Thoracic aorta (tissue), 2 donors: Measurements from ENCODE around the gene GRK1. TPM values are rescaled to one million over a fixed set of nuclear protein-coding genes. Genes with fewer than 3 reads are reported as not detected.

Source experiments
- ATAC-seq: fragments of 150-250 bp; one replicate; pipeline ENCODE4 v1.8.0; 2017; ENCODE audit warnings: low read depth; ENCODE audit not compliant: insufficient number of reproducible peaks, low FRiP score
- DNase-seq: peaks from one replicate; pipeline ENCODE4 v3.0.0-alpha.2; 2020; ENCODE audit warnings: low spot score
- H3K27ac ChIP-seq, 2 donors: fragments of 200-600 bp; sonication (generic); 1 replicate in 1 of 2; 2 replicates in 1 of 2; pipeline ENCODE4 v1.5.1; 2016; ENCODE audit warnings: mild to moderate bottlenecking in 2 of 2, moderate library complexity in 2 of 2
- H3K27me3 ChIP-seq: fragments of 200-600 bp; sonication (generic); replicated peaks from 2 replicates; pipeline ENCODE4 v1.6.0; 2016; ENCODE audit warnings: mild to moderate bottlenecking; ENCODE audit not compliant: insufficient read depth
- H3K36me3 ChIP-seq: fragments of 200-600 bp; sonication (generic); one replicate; pipeline ENCODE4 v1.5.1; 2016
- H3K4me1 ChIP-seq, 2 donors: fragments of 200-600 bp; sonication (generic); 1 replicate in 1 of 2; 2 replicates in 1 of 2; pipeline versions ENCODE4 v1.5.1 to v1.6.0; 2016; ENCODE audit warnings: low read depth in 2 of 2, mild to moderate bottlenecking in 1 of 2; ENCODE audit not compliant: control insufficient read depth in 1 of 2
- H3K4me3 ChIP-seq: fragments of 200-600 bp; sonication (generic); 2 replicates; pipeline ENCODE4 v1.5.1; 2016; ENCODE audit warnings: mild to moderate bottlenecking
- H3K9me3 ChIP-seq: fragments of 200-600 bp; sonication (generic); 2 replicates; pipeline ENCODE4 v1.5.1; 2016
- CTCF ChIP-seq: fragments of 200-600 bp; sonication (generic); IDR thresholded peaks from one replicate; pipeline ENCODE4 v1.5.1; 2019; ENCODE audit warnings: antibody characterized with exemption
- total RNA-seq, 2 donors: library from RNA; depleted of rRNA; stranded (reverse); fragments of >200 nt; gene quantifications; one replicate each; pipeline versions ENCODE4 v1.1.0 to v1.2.3, GENCODE V29; 2016

Gene GRK1
- total RNA-seq, 2 donors from 2014 or later, result not detected

- DNase-seq (no peak), ATAC-seq (no peak)
- no peaks in the 10 kb centered on the region for H3K27me3 ChIP-seq
- no peak overlapping the region for H3K4me3 ChIP-seq
- H3K9me3 ChIP-seq, result no peaks in the 10 kb centered on the region
- no peak overlapping the region for H3K27ac ChIP-seq
- no peak for TF ChIP-seq CTCF
- H3K4me1 ChIP-seq, result no peaks in the 10 kb centered on the region
- H3K36me3 ChIP-seq, result peaks cover 2% of the 10 kb centered on the region
Observed at GRCh38 chr13:113771709-113772331, 104.8 kb downstream of the GRK1 start.

GRCh38 chr13:113774177-113775107 lies 107.4 kb downstream of the GRK1 start:
- no peak for TF ChIP-seq CTCF
- H3K36me3 ChIP-seq, result peaks cover 2% of the 10 kb centered on the region
- no peak for ATAC-seq
- H3K9me3 ChIP-seq, result no peaks in the 10 kb centered on the region
- H3K27me3 ChIP-seq, result no peaks in the 10 kb centered on the region
- no peaks in the 10 kb centered on the region for H3K4me1 ChIP-seq
- no peak overlapping the region for H3K4me3 ChIP-seq
- DNase-seq, result no peak
- H3K27ac ChIP-seq, result no peak overlapping the region

- no peaks in the 10 kb centered on the region for H3K4me1 ChIP-seq
- no peaks in the 10 kb centered on the region for H3K27me3 ChIP-seq
- H3K36me3 ChIP-seq, result peaks cover 2% of the 10 kb centered on the region
- H3K27ac ChIP-seq, result no peak overlapping the region
- no peak for TF ChIP-seq CTCF
- H3K9me3 ChIP-seq, result no peaks in the 10 kb centered on the region
- no peak overlapping the region for H3K4me3 ChIP-seq
- ATAC-seq (no peak), DNase-seq (no peak)
Observed at GRCh38 chr13:113775451-113776145, 108.6 kb downstream of the GRK1 start.

GRCh38 chr13:113776231-113777125 lies 109.5 kb downstream of the GRK1 start:
- ATAC-seq (no peak), DNase-seq (no peak)
- Histone ChIP-seq H3K36me3 (peaks cover 2% of the 10 kb centered on the region), H3K4me3 (no peak overlapping the region), H3K27me3 (no peaks in the 10 kb centered on the region), H3K27ac (no peak overlapping the region), H3K4me1 (no peaks in the 10 kb centered on the region), H3K9me3 (no peaks in the 10 kb centered on the region)
- TF ChIP-seq CTCF, result no peak
